ENCODE measurements around the gene DNAJB13.

DNAJB13 gene

DNA sequence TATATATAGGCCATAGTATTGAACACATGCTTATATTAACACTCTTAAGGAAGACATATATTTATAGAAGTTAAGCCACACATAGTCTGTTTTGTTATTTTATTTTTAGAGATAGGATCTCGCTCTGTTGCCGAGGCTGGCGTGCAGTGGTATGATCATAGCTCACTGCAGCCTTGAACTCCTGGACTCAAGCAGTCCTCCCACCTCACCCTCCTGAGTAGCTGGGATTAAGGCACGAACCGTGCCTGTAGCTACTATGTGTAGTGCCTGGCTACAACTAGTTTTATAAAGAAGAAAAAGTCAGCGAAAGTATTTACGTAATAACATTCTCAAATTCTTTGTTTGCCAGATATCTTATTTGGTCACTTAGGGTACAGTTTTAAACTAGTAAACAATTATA lies 37.4 kb downstream of the DNAJB13 start:
- H4K20me1 ChIP-seq (ENCODE audit: insufficient read depth), result no peaks in the 10 kb centered on the region
- no peaks in the 10 kb centered on the region for H3K79me2 ChIP-seq (ENCODE audit: insufficient read depth, low read depth)
- H3K36me3 ChIP-seq (ENCODE audit: insufficient read depth), result no peaks in the 10 kb centered on the region
- peaks cover 6% of the 10 kb centered on the region for H3K4me1 ChIP-seq (ENCODE audit: low read depth, poor library complexity, severe bottlenecking)
- H2AFZ ChIP-seq (ENCODE audit: low read depth), result no peak overlapping the region
- no peaks in the 10 kb centered on the region for H3K27me3 ChIP-seq (ENCODE audit: insufficient read depth, low read depth)
- H3K4me3 ChIP-seq (IDR thresholded peaks at IDR 0.05; ENCODE audit: insufficient read depth, low read depth, low read length), result no peak overlapping the region
- TF ChIP-seq, protein P1, sequence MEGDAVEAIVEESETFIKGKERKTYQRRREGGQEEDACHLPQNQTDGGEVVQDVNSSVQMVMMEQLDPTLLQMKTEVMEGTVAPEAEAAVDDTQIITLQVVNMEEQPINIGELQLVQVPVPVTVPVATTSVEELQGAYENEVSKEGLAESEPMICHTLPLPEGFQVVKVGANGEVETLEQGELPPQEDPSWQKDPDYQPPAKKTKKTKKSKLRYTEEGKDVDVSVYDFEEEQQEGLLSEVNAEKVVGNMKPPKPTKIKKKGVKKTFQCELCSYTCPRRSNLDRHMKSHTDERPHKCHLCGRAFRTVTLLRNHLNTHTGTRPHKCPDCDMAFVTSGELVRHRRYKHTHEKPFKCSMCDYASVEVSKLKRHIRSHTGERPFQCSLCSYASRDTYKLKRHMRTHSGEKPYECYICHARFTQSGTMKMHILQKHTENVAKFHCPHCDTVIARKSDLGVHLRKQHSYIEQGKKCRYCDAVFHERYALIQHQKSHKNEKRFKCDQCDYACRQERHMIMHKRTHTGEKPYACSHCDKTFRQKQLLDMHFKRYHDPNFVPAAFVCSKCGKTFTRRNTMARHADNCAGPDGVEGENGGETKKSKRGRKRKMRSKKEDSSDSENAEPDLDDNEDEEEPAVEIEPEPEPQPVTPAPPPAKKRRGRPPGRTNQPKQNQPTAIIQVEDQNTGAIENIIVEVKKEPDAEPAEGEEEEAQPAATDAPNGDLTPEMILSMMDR (conservative IDR thresholded peaks at IDR 0.05; ENCODE audit: low read depth, low read length), result no peak
- no peak overlapping the region for H3K9ac ChIP-seq
- H3K4me2 ChIP-seq, result no peak overlapping the region
- H3K27ac ChIP-seq, result no peak overlapping the region

GRCh38 chr11:73989156-73989555 lies 38.3 kb downstream of the DNAJB13 start:
- Histone ChIP-seq H2AFZ (ENCODE audit: low read depth) (no peak overlapping the region), H3K9ac (no peak overlapping the region), H3K4me2 (no peak overlapping the region), H3K4me1 (ENCODE audit: low read depth, poor library complexity, severe bottlenecking) (no peaks in the 10 kb centered on the region), H3K27ac (no peak overlapping the region), H3K79me2 (ENCODE audit: insufficient read depth, low read depth) (no peaks in the 10 kb centered on the region), H4K20me1 (ENCODE audit: insufficient read depth) (no peaks in the 10 kb centered on the region), H3K4me3 (IDR thresholded peaks at IDR 0.05; ENCODE audit: insufficient read depth, low read depth, low read length) (no peak overlapping the region), H3K27me3 (ENCODE audit: insufficient read depth, low read depth) (no peaks in the 10 kb centered on the region), H3K36me3 (ENCODE audit: insufficient read depth) (no peaks in the 10 kb centered on the region)
- TF ChIP-seq, protein P1 (conservative IDR thresholded peaks at IDR 0.05; ENCODE audit: low read depth, low read length), result no peak

DNA sequence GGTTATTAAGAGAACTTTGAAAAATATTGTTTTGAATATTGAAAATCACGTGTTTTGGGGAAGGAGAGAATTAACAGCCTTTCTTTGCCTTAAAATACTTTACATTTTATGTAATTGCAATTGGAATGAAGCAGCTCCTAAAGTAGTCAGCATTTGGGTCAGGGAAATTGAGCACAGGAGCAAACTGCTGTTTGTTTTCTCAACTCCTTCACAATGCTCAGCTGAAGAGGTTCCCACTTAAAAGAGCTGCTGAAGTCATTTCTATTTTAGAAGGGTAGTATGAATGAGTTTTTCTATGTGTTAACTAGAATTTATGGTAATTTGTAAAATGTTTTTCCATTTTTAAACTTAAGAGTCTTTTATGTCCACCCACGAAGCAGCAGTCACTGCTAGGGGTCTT lies 39.9 kb downstream of the DNAJB13 start:
- Histone ChIP-seq H3K27me3 (ENCODE audit: insufficient read depth, low read depth) (no peaks in the 10 kb centered on the region), H3K9ac (no peak overlapping the region), H3K36me3 (ENCODE audit: insufficient read depth) (no peaks in the 10 kb centered on the region), H3K27ac (no peak overlapping the region), H3K4me1 (ENCODE audit: low read depth, poor library complexity, severe bottlenecking) (peaks cover 2% of the 10 kb centered on the region), H3K4me3 (IDR thresholded peaks at IDR 0.05; ENCODE audit: insufficient read depth, low read depth, low read length) (no peak overlapping the region), H4K20me1 (ENCODE audit: insufficient read depth) (no peaks in the 10 kb centered on the region), H3K4me2 (no peak overlapping the region), H3K79me2 (ENCODE audit: insufficient read depth, low read depth) (no peaks in the 10 kb centered on the region), H2AFZ (ENCODE audit: low read depth) (no peak overlapping the region)
- TF ChIP-seq, protein P1 (conservative IDR thresholded peaks at IDR 0.05; ENCODE audit: low read depth, low read length), result no peak

- Histone ChIP-seq H4K20me1 (ENCODE audit: insufficient read depth) (no peaks in the 10 kb centered on the region), H3K4me2 (no peak overlapping the region), H3K9ac (no peak overlapping the region)
These were observed 40.7 kb downstream of the DNAJB13 start for GRCh38 chr11:73991471-73992006.

More at GRCh38 chr11:73991471-73992006, 40.7 kb downstream of the DNAJB13 start:
- H3K79me2 ChIP-seq (ENCODE audit: insufficient read depth, low read depth), result no peaks in the 10 kb centered on the region
- TF ChIP-seq, protein P1 (conservative IDR thresholded peaks at IDR 0.05; ENCODE audit: low read depth, low read length), result no peak
- H3K4me3 ChIP-seq (IDR thresholded peaks at IDR 0.05; ENCODE audit: insufficient read depth, low read depth, low read length), result no peak overlapping the region
- peaks cover 4% of the 10 kb centered on the region for H3K4me1 ChIP-seq (ENCODE audit: low read depth, poor library complexity, severe bottlenecking)
- H2AFZ ChIP-seq (ENCODE audit: low read depth), result no peak overlapping the region
- no peaks in the 10 kb centered on the region for H3K36me3 ChIP-seq (ENCODE audit: insufficient read depth)
- H3K27me3 ChIP-seq (ENCODE audit: insufficient read depth, low read depth), result no peaks in the 10 kb centered on the region
- H3K27ac ChIP-seq, result no peak overlapping the region

All from KMS-11 (cell line).